ENCODE measurements around the gene CD82.
"Not testable (repeated sequence)": the region's sequence is repeated elsewhere in the genome, so short reads cannot be mapped to it uniquely, and the experiment has no call there.

Gene CD82

GRCh38 chr11:44637487-44637886, 72.0 kb downstream of the CD82 start:
- DNase-seq = no peak

DNA sequence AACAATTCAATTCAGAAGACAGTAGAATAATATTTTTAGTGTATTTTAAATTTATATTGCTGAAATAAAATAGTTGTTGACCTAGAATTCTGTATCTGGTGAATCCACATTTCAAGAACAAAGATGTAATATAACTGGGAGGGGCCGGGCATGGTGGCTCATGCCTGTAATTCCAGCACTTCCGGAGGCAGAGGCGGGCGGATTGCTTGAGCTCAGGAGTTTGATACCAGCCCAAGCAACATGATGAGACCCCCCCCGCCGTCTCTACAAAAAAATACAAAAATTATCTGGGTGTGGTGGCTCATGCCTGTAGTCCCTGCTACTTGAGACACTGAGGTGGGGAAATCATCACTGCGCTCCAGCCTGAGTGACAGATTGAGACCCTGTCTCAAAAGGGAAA, 72.6 kb downstream of the CD82 start:
- DNase-seq = no peak

GRCh38 chr11:44643217-44643616, 77.8 kb downstream of the CD82 start:
- DNase-seq = no peak

GRCh38 chr11:44645827-44646226, 80.4 kb downstream of the CD82 start:
- DNase-seq = no peak

DNA sequence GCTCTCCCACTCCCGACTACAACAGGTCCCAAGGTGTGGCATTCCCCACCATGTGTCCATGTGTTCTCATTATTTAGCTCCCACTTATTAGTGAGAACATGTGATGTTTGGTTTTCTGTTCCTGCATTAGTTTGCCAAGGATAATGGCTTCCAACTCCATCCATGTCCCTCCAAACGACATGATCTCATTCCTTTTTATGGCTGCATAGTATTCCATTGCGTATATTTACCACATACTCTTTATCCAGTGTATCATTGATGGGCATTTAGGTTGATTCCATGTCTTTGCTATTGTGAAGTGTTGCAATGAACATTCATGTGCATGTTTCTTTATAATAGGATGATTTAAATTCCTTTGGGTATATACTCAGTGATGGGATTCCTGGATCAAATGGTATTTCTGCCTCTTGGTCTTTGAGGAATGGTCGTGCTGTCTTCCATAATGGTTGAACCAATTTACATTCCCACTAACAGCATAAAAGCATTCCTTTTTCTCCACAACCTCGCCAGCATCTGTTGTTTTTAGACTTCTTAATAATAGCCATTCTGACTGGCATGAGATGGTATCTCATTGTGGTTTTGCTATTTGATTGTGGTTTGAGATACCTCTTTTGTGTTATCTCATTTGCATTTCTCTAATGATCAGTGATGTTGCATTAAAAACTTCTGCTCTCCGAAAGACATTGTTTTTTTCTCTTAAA, 81.9 kb downstream of the CD82 start:
- not testable (repeated sequence) for DNase-seq

- DNase-seq = no peak
Observed at GRCh38 chr11:44648109-44648508, 82.6 kb downstream of the CD82 start.

DNA sequence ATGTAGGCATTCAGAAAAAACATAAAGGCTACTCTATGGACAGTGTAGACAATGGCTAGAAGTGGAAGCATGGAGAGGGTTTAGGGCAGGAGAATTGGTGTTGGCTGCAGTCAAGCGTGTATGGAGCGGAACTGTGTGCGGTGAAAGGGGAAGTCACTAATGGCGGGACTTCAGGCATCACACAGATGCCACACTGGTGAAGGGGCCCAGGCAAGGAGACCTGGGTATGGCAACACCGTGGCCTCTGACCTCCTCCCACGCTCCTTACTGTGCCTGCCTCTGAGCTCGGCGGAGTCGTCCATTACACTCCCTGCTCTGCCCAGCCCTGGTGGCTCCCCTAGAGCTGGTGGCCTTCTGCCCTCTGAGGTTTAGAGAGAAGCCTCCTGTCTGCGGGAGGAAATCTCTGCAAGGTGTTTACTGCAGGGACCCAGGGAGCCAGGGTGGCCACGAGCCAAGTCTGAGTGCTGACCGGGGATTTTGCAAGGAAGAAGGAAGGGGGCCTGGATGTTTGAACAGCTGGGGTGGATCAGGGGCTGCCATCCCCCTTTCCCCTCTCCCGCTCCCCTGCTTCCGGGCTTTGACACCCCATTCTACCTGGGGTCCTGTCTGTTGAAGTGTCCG, 86.2 kb downstream of the CD82 start:
- DNase-seq = no peak

GRCh38 chr11:44652901-44653644, 87.6 kb downstream of the CD82 start:
- DNase-seq = no peak

GRCh38 chr11:44654057-44654456, 88.6 kb downstream of the CD82 start:
- DNase-seq = no peak

- DNase-seq = no peak
Observed at GRCh38 chr11:44654596-44654995, 89.1 kb downstream of the CD82 start.

DNA sequence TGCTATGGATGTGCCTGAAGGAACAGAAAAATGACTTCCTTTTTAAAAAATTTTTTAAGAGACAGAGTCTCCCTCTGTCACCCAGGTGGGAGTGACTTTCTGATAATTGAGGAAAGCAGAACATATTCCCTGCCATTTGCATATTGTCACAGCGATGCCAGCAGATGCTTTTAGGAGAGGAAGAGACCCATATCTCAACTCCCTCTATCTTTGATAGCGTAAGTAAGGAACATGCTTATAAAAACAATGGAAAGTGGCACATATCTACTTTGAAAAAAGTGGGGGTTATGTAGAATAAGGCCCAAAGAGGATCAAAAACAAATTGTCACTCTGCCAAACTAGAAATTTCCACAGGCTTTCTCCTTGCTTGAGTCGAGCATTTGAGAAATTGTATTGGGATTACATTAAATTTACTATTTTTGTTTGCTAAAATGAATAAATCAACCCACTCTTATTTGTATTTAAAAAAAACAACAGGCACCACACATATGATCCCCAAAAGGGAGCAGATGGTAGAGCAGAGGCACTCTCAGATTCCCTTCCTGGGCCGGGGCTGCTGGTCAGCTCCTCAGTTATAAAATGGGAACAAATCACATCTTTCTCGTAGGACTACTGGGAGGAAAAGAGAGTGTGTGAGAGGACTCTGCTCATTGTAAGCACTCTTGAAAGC, 92.5 kb downstream of the CD82 start:
- no peak for DNase-seq

- DNase-seq = no peak
Observed at GRCh38 chr11:44658506-44658850, 93.0 kb downstream of the CD82 start.

DNA sequence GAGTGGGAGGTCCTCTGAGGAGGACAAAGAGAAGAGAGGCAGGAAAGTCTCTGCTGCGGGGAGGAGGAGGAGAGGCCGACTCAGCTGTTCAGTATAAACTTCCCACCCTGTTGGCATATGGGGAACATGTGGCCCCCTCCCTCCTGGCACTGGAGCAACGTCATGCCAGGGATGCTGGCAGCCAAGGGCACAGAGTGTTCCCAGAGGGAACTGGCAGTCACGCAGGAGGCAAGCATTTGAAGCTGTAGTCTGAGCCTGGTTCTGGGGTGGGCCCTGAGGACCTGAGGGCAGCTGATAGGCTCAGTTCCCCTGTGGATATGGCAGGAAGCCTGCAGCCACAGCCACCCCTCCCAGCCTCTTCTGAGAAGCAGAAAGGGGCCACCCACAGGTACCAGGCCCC, 94.2 kb downstream of the CD82 start:
- no peak for DNase-seq

GRCh38 chr11:44660535-44660934, 95.1 kb downstream of the CD82 start:
- DNase-seq = not testable (repeated sequence)

GRCh38 chr11:44661311-44661717, 95.9 kb downstream of the CD82 start:
- DNase-seq = no peak

Measured in activated naive CD4-positive, alpha-beta T cell treated with anti-CD3 and anti-CD28 coated beads, Interleukin-2, amount 50 U/mL, for 16 hours (primary cell).